Measurements from ENCODE around the gene CANX. TPM values are rescaled to one million over a fixed set of nuclear protein-coding genes. Genes with fewer than 3 reads are reported as not detected.

CANX gene
- total RNA-seq, 1 donor from 2014 or later: 574 TPM

DNA sequence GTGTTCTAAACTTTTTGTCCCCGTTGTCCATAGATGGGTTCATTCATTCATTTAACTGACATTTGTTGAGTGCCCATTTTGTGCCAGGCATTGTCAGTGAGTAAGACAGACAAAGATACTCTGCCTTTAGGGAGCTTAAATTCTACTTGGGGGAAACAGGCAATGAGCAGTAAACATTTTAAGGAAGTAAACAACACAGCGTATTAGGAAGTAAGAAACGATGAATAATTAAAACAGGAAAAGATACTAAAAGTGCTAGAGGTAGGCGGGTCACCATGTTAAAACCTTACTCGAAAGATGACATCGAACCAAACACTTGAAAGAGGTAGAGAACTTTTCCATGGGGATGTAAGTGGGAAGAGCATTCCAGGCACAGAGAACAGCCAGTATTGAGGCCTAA is 28.3 kb downstream of the CANX start:
- TF ChIP-seq, protein P1, sequence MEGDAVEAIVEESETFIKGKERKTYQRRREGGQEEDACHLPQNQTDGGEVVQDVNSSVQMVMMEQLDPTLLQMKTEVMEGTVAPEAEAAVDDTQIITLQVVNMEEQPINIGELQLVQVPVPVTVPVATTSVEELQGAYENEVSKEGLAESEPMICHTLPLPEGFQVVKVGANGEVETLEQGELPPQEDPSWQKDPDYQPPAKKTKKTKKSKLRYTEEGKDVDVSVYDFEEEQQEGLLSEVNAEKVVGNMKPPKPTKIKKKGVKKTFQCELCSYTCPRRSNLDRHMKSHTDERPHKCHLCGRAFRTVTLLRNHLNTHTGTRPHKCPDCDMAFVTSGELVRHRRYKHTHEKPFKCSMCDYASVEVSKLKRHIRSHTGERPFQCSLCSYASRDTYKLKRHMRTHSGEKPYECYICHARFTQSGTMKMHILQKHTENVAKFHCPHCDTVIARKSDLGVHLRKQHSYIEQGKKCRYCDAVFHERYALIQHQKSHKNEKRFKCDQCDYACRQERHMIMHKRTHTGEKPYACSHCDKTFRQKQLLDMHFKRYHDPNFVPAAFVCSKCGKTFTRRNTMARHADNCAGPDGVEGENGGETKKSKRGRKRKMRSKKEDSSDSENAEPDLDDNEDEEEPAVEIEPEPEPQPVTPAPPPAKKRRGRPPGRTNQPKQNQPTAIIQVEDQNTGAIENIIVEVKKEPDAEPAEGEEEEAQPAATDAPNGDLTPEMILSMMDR (IDR thresholded peaks at IDR 0.05; ENCODE audit: unreplicated experiment): no peak
- no peak overlapping the region for H3K27ac Mint-ChIP-seq
- peaks cover 47% of the 10 kb centered on the region for H3K36me3 Mint-ChIP-seq (ENCODE audit: insufficient read depth)
- H3K4me3 Mint-ChIP-seq (ENCODE audit: low read depth): no peak overlapping the region
- no peak for DNase-seq (ENCODE audit: low spot score, unreplicated experiment)
- H3K27me3 Mint-ChIP-seq: no peaks in the 10 kb centered on the region
- no peaks in the 10 kb centered on the region for H3K9me3 Mint-ChIP-seq (ENCODE audit: low read depth)
- peaks cover 3% of the 10 kb centered on the region for H3K4me1 Mint-ChIP-seq (ENCODE audit: low read depth)

DNA sequence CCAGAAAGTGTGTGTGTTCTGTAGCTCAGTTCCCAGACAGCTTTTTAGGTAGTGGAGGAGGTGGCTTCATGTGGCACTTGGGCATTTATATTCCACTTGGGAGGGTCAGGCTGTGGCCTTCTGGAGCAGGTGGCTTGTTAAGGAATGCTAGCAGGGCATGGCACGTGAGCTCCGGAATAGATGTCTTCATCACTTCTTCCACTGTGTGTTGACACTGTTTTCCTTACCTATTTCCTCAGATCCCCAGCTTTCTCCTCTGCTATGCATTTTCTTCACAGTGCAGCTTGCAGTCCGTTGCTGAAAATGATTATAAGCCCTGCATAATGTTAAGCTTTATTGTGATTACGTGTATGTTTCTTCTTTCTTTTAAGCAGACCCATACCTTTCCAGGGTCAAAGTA is 30.5 kb downstream of the CANX start:
- peaks cover 6% of the 10 kb centered on the region for H3K4me1 Mint-ChIP-seq (ENCODE audit: low read depth)
- no peak for DNase-seq (ENCODE audit: low spot score, unreplicated experiment)
- no peaks in the 10 kb centered on the region for H3K27me3 Mint-ChIP-seq
- peaks cover 34% of the 10 kb centered on the region for H3K36me3 Mint-ChIP-seq (ENCODE audit: insufficient read depth)
- H3K27ac Mint-ChIP-seq: no peak overlapping the region
- no peaks in the 10 kb centered on the region for H3K9me3 Mint-ChIP-seq (ENCODE audit: low read depth)
- H3K4me3 Mint-ChIP-seq (ENCODE audit: low read depth): no peak overlapping the region
- TF ChIP-seq, protein P1 (IDR thresholded peaks at IDR 0.05; ENCODE audit: unreplicated experiment): no peak

- Mint-ChIP-seq H3K27me3 (no peaks in the 10 kb centered on the region), H3K27ac (no peak overlapping the region), H3K9me3 (ENCODE audit: low read depth) (no peaks in the 10 kb centered on the region), H3K4me3 (ENCODE audit: low read depth) (no peak overlapping the region), H3K36me3 (ENCODE audit: insufficient read depth) (peaks cover 31% of the 10 kb centered on the region), H3K4me1 (ENCODE audit: low read depth) (peaks cover 10% of the 10 kb centered on the region)
- DNase-seq (ENCODE audit: low spot score, unreplicated experiment): no peak
- TF ChIP-seq, protein P1 (IDR thresholded peaks at IDR 0.05; ENCODE audit: unreplicated experiment): no peak
Measured at GRCh38 chr5:179729727-179730126, 31.0 kb downstream of the CANX start.

GRCh38 chr5:179730356-179730755 is 31.6 kb downstream of the CANX start:
- Mint-ChIP-seq H3K27me3 (no peaks in the 10 kb centered on the region), H3K27ac (no peak overlapping the region), H3K9me3 (ENCODE audit: low read depth) (no peaks in the 10 kb centered on the region), H3K4me3 (ENCODE audit: low read depth) (no peak overlapping the region), H3K4me1 (ENCODE audit: low read depth) (peaks cover 11% of the 10 kb centered on the region), H3K36me3 (ENCODE audit: insufficient read depth) (peaks cover 31% of the 10 kb centered on the region)
- TF ChIP-seq, protein P1 (IDR thresholded peaks at IDR 0.05; ENCODE audit: unreplicated experiment): no peak
- no peak for DNase-seq (ENCODE audit: low spot score, unreplicated experiment)

GRCh38 chr5:179730852-179731251 is 32.1 kb downstream of the CANX start:
- TF ChIP-seq, protein P1 (IDR thresholded peaks at IDR 0.05; ENCODE audit: unreplicated experiment): no peak
- peaks cover 31% of the 10 kb centered on the region for H3K36me3 Mint-ChIP-seq (ENCODE audit: insufficient read depth)
- H3K27me3 Mint-ChIP-seq: no peaks in the 10 kb centered on the region
- no peak overlapping the region for H3K4me3 Mint-ChIP-seq (ENCODE audit: low read depth)
- H3K4me1 Mint-ChIP-seq (ENCODE audit: low read depth): peaks cover 11% of the 10 kb centered on the region
- no peak for DNase-seq (ENCODE audit: low spot score, unreplicated experiment)
- H3K27ac Mint-ChIP-seq: no peak overlapping the region
- H3K9me3 Mint-ChIP-seq (ENCODE audit: low read depth): no peaks in the 10 kb centered on the region

Data from progenitor cell of endocrine pancreas (in vitro differentiated cells).